Measurements from ENCODE around the gene TMEM259.
"Not testable (repeated sequence)": the region's sequence is repeated elsewhere in the genome, so short reads cannot be mapped to it uniquely, and the experiment has no call there.

The TMEM259 gene

GRCh38 chr19:1038978-1039645, 18.2 kb upstream of the TMEM259 start:
- DNase-seq: no peak

DNA sequence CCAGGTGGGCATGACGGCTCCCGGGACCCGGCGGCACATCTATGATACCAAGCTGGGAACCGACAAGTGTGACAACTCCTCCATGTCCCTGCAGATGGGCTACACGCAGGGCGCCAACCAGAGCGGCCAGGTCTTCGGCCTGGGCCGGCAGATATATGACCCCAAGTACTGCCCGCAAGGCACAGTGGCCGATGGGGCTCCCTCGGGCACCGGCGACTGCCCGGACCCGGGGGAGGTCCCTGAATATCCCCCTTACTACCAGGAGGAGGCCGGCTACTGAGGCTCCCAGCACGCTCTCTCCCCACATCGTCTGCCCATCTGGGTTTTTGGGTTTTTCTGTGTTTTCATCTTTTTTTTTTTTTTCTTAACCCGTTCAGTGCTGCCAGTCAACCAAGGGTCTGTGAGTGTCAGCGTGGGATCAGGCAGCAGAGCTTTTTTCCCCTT, 16.7 kb upstream of the TMEM259 start:
- no peak for DNase-seq

DNA sequence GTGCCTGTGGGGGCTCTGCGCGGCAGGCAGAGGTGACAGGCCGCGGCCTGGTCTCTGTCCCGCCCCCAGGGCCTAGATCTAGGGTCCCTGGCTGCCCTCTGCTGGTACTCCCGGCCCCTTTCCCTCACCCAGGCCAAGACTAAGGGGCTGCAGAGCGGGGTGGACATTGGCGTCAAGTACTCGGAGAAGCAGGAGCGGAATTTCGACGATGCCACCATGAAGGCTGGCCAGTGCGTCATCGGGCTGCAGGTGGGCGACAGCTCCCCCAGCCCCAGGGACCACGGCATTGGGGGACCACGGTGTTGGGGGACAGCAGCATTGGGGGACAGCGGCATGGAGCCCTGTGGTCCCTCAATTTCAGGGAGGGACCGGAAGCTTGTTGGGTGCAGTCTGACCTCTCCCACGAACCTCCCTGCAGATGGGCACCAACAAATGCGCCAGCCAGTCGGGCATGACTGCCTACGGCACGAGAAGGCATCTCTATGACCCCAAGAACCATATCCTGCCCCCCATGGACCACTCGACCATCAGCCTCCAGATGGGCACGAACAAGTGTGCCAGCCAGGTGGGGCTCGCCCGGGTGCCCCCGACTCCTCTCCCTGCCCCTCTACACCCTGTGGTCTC, 15.2 kb upstream of the TMEM259 start:
- no peak for DNase-seq

- no peak for DNase-seq
Observed at GRCh38 chr19:1032264-1032867, 11.4 kb upstream of the TMEM259 start.

- DNase-seq: peak; percentile 71
Observed at GRCh38 chr19:1028062-1028926, 7.4 kb upstream of the TMEM259 start.

- no peak for DNase-seq
Observed at GRCh38 chr19:1027650-1028061, 6.7 kb upstream of the TMEM259 start.

GRCh38 chr19:1026783-1027649, 6.1 kb upstream of the TMEM259 start:
- peak; percentile 46 for DNase-seq

GRCh38 chr19:1025960-1026782, 5.2 kb upstream of the TMEM259 start, which contains the start of gene CNN2:
Gene CNN2, plus strand, starts transcription at chr19:1026608. Its CDS starts 54 bp downstream, at chr19:1026662.
- peak; percentile 73 for DNase-seq

GRCh38 chr19:1025080-1025479, 4.2 kb upstream of the TMEM259 start:
- DNase-seq: peak; percentile 42

- DNase-seq: not testable (repeated sequence)
Observed at GRCh38 chr19:1023883-1024188, 2.9 kb upstream of the TMEM259 start.

GRCh38 chr19:1019980-1020867, 699 bp downstream of the TMEM259 start:
- DNase-seq: no peak

- no peak for DNase-seq
Observed at GRCh38 chr19:1019616-1019961, 1.3 kb downstream of the TMEM259 start.

GRCh38 chr19:1018932-1019615, 1.8 kb downstream of the TMEM259 start:
- DNase-seq: no peak

DNA sequence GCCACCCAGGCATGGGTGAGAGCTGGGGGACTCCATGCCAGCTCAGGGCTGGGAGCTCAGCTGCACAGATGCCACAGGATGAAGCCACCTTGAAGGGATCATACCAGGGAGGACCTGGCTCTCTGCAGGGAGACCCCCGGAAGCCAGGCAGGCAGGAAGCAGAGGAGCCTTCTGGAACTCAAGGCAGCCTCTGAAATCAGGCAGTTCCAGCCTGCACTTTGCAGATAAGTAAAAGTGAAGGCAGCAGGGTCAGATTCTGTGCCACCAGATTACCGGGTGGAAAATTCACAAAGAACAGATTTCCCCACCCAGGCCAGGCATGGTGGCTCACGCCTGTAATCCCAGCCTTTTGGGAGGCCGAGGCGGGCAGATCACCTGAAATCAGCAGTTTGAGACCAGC, 2.5 kb downstream of the TMEM259 start:
- no peak for DNase-seq

DNA sequence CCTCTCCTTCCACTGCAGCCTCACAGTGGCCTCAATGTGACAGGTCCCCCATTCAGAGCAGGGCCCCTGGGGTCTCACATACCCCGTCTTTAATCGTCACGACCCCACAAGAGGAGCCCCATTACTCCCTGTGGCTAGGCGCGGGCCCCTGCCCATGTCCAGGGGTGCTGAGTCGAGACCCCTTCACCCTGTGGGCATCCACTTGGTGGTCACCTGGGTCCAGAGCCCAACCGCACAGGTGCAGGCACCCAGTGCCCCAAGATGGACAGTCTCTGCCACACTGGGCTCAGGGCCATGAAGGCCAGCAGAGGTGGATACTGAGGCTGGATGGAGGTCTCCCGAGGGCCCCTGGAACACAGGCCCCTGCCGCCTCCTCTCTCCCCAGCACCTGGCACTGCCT, 3.0 kb downstream of the TMEM259 start:
- DNase-seq: no peak

- no peak for DNase-seq
Observed at GRCh38 chr19:1017115-1017905, 3.6 kb downstream of the TMEM259 start.

- DNase-seq: no peak
Observed at GRCh38 chr19:1016647-1017114, 4.2 kb downstream of the TMEM259 start.

DNA sequence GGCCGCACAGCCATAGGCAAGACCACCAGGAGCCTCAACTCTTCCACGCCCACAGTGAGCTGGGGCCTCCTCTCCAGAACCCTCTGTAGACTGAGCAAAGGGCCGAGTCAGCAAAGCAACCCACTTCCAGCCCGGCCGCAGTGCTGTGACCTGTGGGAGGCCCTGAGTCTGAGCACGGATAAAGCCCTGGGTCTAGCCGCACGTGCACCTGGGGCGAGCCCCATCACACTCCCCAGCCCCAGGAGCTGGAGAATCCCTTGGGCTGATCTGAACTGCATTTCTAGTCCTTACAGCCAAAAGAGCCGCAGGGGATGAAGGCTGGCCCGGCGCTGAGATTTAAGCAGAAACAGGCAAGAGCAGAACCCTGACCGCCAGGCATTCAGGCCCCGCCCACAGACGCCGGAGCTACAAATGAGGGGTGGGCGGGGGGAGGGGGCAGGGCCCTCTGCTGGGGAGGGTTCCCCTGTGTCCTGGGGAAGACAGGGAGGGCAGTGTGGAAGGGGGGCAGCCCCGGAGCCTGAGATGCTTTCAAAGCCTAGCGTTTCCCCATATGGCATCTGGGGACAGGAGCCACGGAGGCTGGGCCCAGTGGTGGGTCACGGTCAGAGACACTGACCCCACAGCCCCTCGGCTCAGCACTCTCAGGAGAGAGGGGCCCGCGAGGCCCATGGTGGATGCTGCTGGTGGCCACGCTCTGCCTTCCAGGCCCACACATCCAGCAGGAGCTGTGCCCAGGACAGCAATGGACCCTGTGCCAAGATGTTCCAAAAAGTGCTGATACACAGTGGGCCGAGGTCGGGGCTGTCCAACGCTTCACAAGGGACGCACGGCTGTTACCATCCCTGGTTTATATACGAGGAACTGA, 4.9 kb downstream of the TMEM259 start:
- DNase-seq: no peak
